GM21447 (cell line): ENCODE data around the gene KRT79.

Experiments used
- ATAC-seq: cut with Tn5 transposase; IDR thresholded peaks from one replicate; pipeline ENCODE4 v1.9.1; 2021; ENCODE audit not compliant: unreplicated experiment

The KRT79 gene

GRCh38 chr12:52820521-52820920, 13.6 kb downstream of the KRT79 start:
- no peak for ATAC-seq

- ATAC-seq, result no peak
Observed at GRCh38 chr12:52819731-52820510, 14.2 kb downstream of the KRT79 start.

GRCh38 chr12:52818887-52819420, 15.2 kb downstream of the KRT79 start:
- ATAC-seq, result no peak

GRCh38 chr12:52818388-52818787, 15.7 kb downstream of the KRT79 start:
- ATAC-seq, result no peak

- no peak for ATAC-seq
Observed at GRCh38 chr12:52817699-52818238, 16.3 kb downstream of the KRT79 start.

- ATAC-seq, result no peak
Observed at GRCh38 chr12:52817003-52817698, 17.0 kb downstream of the KRT79 start.

GRCh38 chr12:52815676-52816588, 18.2 kb downstream of the KRT79 start:
- no peak for ATAC-seq

GRCh38 chr12:52815161-52815560, 18.9 kb downstream of the KRT79 start:
- ATAC-seq, result no peak

- no peak for ATAC-seq
Observed at GRCh38 chr12:52814710-52815155, 19.4 kb downstream of the KRT79 start.

- no peak for ATAC-seq
Observed at GRCh38 chr12:52813885-52814709, 20.0 kb downstream of the KRT79 start, which contains the start of gene KRT4. Gene KRT4 (minus strand): TSS chr12:52814116. CDS start chr12:52814058, 58 bp downstream.

GRCh38 chr12:52813203-52813819, 20.8 kb downstream of the KRT79 start:
- no peak for ATAC-seq

- no peak for ATAC-seq
Observed at GRCh38 chr12:52812749-52813148, 21.4 kb downstream of the KRT79 start.

GRCh38 chr12:52812073-52812400, 22.1 kb downstream of the KRT79 start:
- ATAC-seq, result no peak

- no peak for ATAC-seq
Observed at GRCh38 chr12:52811191-52812072, 22.7 kb downstream of the KRT79 start.

- no peak for ATAC-seq
Observed at GRCh38 chr12:52810554-52810953, 23.6 kb downstream of the KRT79 start.

- ATAC-seq, result no peak
Observed at GRCh38 chr12:52809166-52809565, 24.9 kb downstream of the KRT79 start.

GRCh38 chr12:52808573-52809160, 25.4 kb downstream of the KRT79 start:
- ATAC-seq, result no peak
